ENCODE data around the gene MICU2. TPM values are rescaled to one million over a fixed set of nuclear protein-coding genes. Genes with fewer than 3 reads are reported as not detected.

MICU2 gene
- total RNA-seq, 1 experiment from 2014 or later = 56.0 TPM

GRCh38 chr13:21610687-21611086 is 6.7 kb upstream of the MICU2 start:
- ChIA-PET POLR2A (ENCODE audit: low non-redundant PET) (no interaction called here), CTCF (no interaction called here)
- BruUV-seq (replicated peaks) = no TSS peak
- no peak overlapping the region for H3K27ac ChIP-seq (ENCODE audit: low read depth, low read length, poor library complexity, severe bottlenecking)
- TF ChIP-seq CTCF (conservative IDR thresholded peaks at IDR 0.05; ENCODE audit: low read depth, low read length) = no peak
- TF ChIP-seq EZH2 (IDR thresholded peaks at IDR 0.05; ENCODE audit: borderline replicate concordance, low read depth, low read length, poor library complexity, severe bottlenecking) = no peak
- no peaks in the 10 kb centered on the region for H3K36me3 ChIP-seq (ENCODE audit: insufficient read depth, low read length, poor library complexity, severe bottlenecking)
- intact Hi-C loops (cut with micrococcal nuclease; ENCODE audit: unreplicated experiment) = no loop called here
- H3K27me3 ChIP-seq (replicated peaks; ENCODE audit: insufficient read depth, low read depth, low read length, poor library complexity) = no peaks in the 10 kb centered on the region
- no peak for DNase-seq (ENCODE audit: low spot score)
- H3K4me1 ChIP-seq (ENCODE audit: insufficient read depth, low read length, poor library complexity, severe bottlenecking) = no peaks in the 10 kb centered on the region
- H3K9me3 ChIP-seq (ENCODE audit: low read depth, low read length, poor library complexity, severe bottlenecking) = no peaks in the 10 kb centered on the region
- no peak overlapping the region for H3K4me3 ChIP-seq (ENCODE audit: low read depth, low read length, poor library complexity, severe bottlenecking)

- no TSS peak for BruUV-seq (replicated peaks)
- POLR2A ChIA-PET (ENCODE audit: low non-redundant PET) = no interaction called here
- no peaks in the 10 kb centered on the region for H3K36me3 ChIP-seq (ENCODE audit: insufficient read depth, low read length, poor library complexity, severe bottlenecking)
- DNase-seq (ENCODE audit: low spot score) = no peak
- intact Hi-C loops (cut with micrococcal nuclease; ENCODE audit: unreplicated experiment) = loop anchor here (5.0 kb wide), 1 partner anchor 63 kb away; the partner anchor contains the start of gene FGF9
- no peak overlapping the region for H3K27ac ChIP-seq (ENCODE audit: low read depth, low read length, poor library complexity, severe bottlenecking)
- no peaks in the 10 kb centered on the region for H3K9me3 ChIP-seq (ENCODE audit: low read depth, low read length, poor library complexity, severe bottlenecking)
- no peak for TF ChIP-seq CTCF (conservative IDR thresholded peaks at IDR 0.05; ENCODE audit: low read depth, low read length)
- TF ChIP-seq EZH2 (IDR thresholded peaks at IDR 0.05; ENCODE audit: borderline replicate concordance, low read depth, low read length, poor library complexity, severe bottlenecking) = no peak
- no peak overlapping the region for H3K4me3 ChIP-seq (ENCODE audit: low read depth, low read length, poor library complexity, severe bottlenecking)
- H3K27me3 ChIP-seq (replicated peaks; ENCODE audit: insufficient read depth, low read depth, low read length, poor library complexity) = no peaks in the 10 kb centered on the region
- H3K4me1 ChIP-seq (ENCODE audit: insufficient read depth, low read length, poor library complexity, severe bottlenecking) = no peaks in the 10 kb centered on the region
- CTCF ChIA-PET = no interaction called here
These were observed 5.0 kb upstream of the MICU2 start for GRCh38 chr13:21608961-21609360.

GRCh38 chr13:21606796-21607195 is 2.8 kb upstream of the MICU2 start:
- DNase-seq (ENCODE audit: low spot score) = no peak
- Histone ChIP-seq H3K36me3 (ENCODE audit: insufficient read depth, low read length, poor library complexity, severe bottlenecking) (no peaks in the 10 kb centered on the region), H3K27me3 (replicated peaks; ENCODE audit: insufficient read depth, low read depth, low read length, poor library complexity) (no peaks in the 10 kb centered on the region), H3K9me3 (ENCODE audit: low read depth, low read length, poor library complexity, severe bottlenecking) (no peaks in the 10 kb centered on the region), H3K27ac (ENCODE audit: low read depth, low read length, poor library complexity, severe bottlenecking) (no peak overlapping the region), H3K4me3 (ENCODE audit: low read depth, low read length, poor library complexity, severe bottlenecking) (no peak overlapping the region), H3K4me1 (ENCODE audit: insufficient read depth, low read length, poor library complexity, severe bottlenecking) (no peaks in the 10 kb centered on the region)
- no TSS peak for BruUV-seq (replicated peaks)
- TF ChIP-seq EZH2 (IDR thresholded peaks at IDR 0.05; ENCODE audit: borderline replicate concordance, low read depth, low read length, poor library complexity, severe bottlenecking) = no peak
- TF ChIP-seq CTCF (conservative IDR thresholded peaks at IDR 0.05; ENCODE audit: low read depth, low read length) = no peak
- intact Hi-C loops (cut with micrococcal nuclease; ENCODE audit: unreplicated experiment) = loop anchor here (5.0 kb wide), 1 partner anchor 66 kb away; the partner anchor contains the start of gene FGF9
- CTCF ChIA-PET = no interaction called here
- POLR2A ChIA-PET (ENCODE audit: low non-redundant PET) = no interaction called here

All from A673 (cell line).